ENCODE measurements around the gene C1orf74. TPM values are rescaled to one million over a fixed set of nuclear protein-coding genes. Genes with fewer than 3 reads are reported as not detected.

C1orf74 gene
- total RNA-seq, 6 donors from 2014 or later: 0.89 to 3.2 (median 1.8) TPM

DNA sequence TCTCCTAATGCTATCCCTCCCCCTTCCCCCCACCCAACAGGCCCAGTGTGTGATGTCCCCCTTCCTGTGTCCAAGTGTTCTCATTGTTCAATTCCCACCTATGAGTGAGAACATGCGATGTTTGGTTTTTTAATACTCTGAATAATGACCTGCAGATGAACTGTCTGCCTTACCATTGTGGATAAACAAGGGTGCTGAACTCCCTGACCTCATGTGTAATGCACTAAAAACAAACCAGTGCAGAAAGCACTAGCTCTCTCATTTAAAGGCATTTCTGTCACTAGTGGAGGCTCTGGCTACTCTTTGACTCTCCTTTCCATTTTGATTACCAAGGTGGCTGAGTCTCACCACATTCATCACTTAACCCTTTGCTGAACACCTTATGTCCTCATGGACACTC lies 51.6 kb downstream of the C1orf74 start:
- WGBS, 2 donors: 50 to 73% methylated on average over 1 of the region's 1 CpG

DNA sequence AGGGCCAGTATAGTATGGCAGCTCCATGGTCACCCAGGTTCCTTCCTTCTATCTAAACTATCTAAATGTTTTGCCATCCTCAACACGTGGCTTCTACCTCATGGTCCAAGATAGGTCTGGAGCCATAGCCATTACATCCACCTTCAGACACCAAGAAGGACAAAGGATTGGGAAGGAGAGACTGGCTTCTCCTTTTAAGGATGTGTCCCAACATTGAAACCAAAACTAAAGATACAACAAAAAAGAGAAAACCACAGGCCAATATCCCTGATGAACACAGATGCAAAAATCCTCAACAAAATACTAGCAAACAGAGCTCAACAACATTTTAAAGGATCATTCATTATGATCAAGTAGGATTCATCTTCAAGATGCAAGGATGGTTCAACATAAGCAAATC lies 54.9 kb downstream of the C1orf74 start:
- Histone ChIP-seq H3K4me1 (no peaks in the 10 kb centered on the region), H3K27ac (no peak overlapping the region), H3K4me3 (no peak overlapping the region), H3K36me3 (no peaks in the 10 kb centered on the region), H3K9me3 (no peaks in the 10 kb centered on the region), H3K27me3 (no peaks in the 10 kb centered on the region)
- no peak for ATAC-seq (ENCODE audit: low FRiP score in 2 of 2)
- WGBS, 2 donors: 45 to 79% methylated on average over 1 of the region's 1 CpG
- no peak for DNase-seq
- TF ChIP-seq POLR2AphosphoS5 (IDR thresholded peaks at IDR 0.05) (no peak), EP300 (IDR thresholded peaks at IDR 0.05) (no peak), POLR2A (IDR thresholded peaks at IDR 0.05) (no peak)
- TF ChIP-seq, protein P1, sequence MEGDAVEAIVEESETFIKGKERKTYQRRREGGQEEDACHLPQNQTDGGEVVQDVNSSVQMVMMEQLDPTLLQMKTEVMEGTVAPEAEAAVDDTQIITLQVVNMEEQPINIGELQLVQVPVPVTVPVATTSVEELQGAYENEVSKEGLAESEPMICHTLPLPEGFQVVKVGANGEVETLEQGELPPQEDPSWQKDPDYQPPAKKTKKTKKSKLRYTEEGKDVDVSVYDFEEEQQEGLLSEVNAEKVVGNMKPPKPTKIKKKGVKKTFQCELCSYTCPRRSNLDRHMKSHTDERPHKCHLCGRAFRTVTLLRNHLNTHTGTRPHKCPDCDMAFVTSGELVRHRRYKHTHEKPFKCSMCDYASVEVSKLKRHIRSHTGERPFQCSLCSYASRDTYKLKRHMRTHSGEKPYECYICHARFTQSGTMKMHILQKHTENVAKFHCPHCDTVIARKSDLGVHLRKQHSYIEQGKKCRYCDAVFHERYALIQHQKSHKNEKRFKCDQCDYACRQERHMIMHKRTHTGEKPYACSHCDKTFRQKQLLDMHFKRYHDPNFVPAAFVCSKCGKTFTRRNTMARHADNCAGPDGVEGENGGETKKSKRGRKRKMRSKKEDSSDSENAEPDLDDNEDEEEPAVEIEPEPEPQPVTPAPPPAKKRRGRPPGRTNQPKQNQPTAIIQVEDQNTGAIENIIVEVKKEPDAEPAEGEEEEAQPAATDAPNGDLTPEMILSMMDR (IDR thresholded peaks at IDR 0.05): no peak

More for the DNA sequence above, 51.6 kb downstream of the C1orf74 start:
- H3K4me3 ChIP-seq: no peak overlapping the region
- no peaks in the 10 kb centered on the region for H3K27me3 ChIP-seq
- no peaks in the 10 kb centered on the region for H3K36me3 ChIP-seq
- no peak for ATAC-seq (ENCODE audit: low FRiP score in 2 of 2)
- H3K9me3 ChIP-seq: no peaks in the 10 kb centered on the region
- H3K27ac ChIP-seq: no peak overlapping the region
- no peaks in the 10 kb centered on the region for H3K4me1 ChIP-seq
- TF ChIP-seq EP300 (IDR thresholded peaks at IDR 0.05) (no peak), POLR2A (IDR thresholded peaks at IDR 0.05) (no peak), POLR2AphosphoS5 (IDR thresholded peaks at IDR 0.05) (no peak)
- TF ChIP-seq, protein P1 (IDR thresholded peaks at IDR 0.05): no peak
- DNase-seq: no peak

Other genes with a start within 250 kb of the C1orf74 start
- gene CAMK1G, start 200.8 kb downstream of the C1orf74 start, total RNA-seq: under 1 TPM in 3 of 6 donors, not detected in 3; 0.20 to 0.46 (median 0.30) TPM
- 100 to 1,000 TPM in 2 of 6 donors, 10 to 100 TPM in 4; 26.2 to 146 (median 79.6) TPM for gene LAMB3, start 132.1 kb downstream of the C1orf74 start, total RNA-seq
- gene G0S2, start 109.1 kb downstream of the C1orf74 start, total RNA-seq: 100 to 1,000 TPM in 1 of 6 donors, 10 to 100 TPM in 5; 14.4 to 108 (median 46.0) TPM
- gene HSD11B1, start 79.7 kb downstream of the C1orf74 start, total RNA-seq: 10 to 100 TPM in 5 of 6 donors, 1 to 10 TPM in 1; 3.1 to 25.8 (median 17.4) TPM
- 10 to 100 TPM in 3 of 6 donors, 1 to 10 TPM in 3; 6.4 to 58.7 (median 10.8) TPM for gene TRAF3IP3, start 28.5 kb downstream of the C1orf74 start, total RNA-seq
- gene IRF6, start 21.6 kb upstream of the C1orf74 start, total RNA-seq: 10 to 100 TPM; 11.5 to 36.3 (median 20.0) TPM
- gene UTP25, start 43.4 kb upstream of the C1orf74 start, total RNA-seq: 1 to 10 TPM; 2.4 to 9.4 (median 7.9) TPM
- gene SYT14, start 153.7 kb upstream of the C1orf74 start, total RNA-seq: not detected